Body of pancreas (tissue), 4 donors: ENCODE results near the gene FAM50A. TPM values are rescaled to one million over a fixed set of nuclear protein-coding genes. Genes with fewer than 3 reads are reported as not detected.

Experiments used
- ATAC-seq: fragments of 150-250 bp; one replicate; pipeline ENCODE4 v1.9.1; 2016
- DNase-seq, 4 donors: peaks; one replicate each; pipeline ENCODE4 v3.0.0-alpha.2; 2019
- H3K27ac ChIP-seq, 4 donors: fragments of 200-600 bp; sonication (generic); 1 replicate in 3 of 4; 2 replicates in 1 of 4; pipeline versions ENCODE4 v1.5.1 to v1.6.1; 2016 to 2019; ENCODE audit warnings: mild to moderate bottlenecking in 1 of 4, mixed read lengths in 1 of 4, moderate library complexity in 1 of 4
- H3K27me3 ChIP-seq, 2 donors: fragments of 200-600 bp; sonication (generic); one replicate each; pipeline ENCODE4 v1.6.0; 2016; ENCODE audit warnings: mild to moderate bottlenecking in 1 of 2
- H3K36me3 ChIP-seq, 2 donors: fragments of 200-600 bp; sonication (generic); replicated peaks in 1 of 2; 2 replicates each; pipeline ENCODE4 v1.5.1; 2016; ENCODE audit warnings: low read depth in 2 of 2; ENCODE audit not compliant: insufficient read depth in 1 of 2
- H3K4me1 ChIP-seq: fragments of 200-600 bp; sonication (generic); one replicate; pipeline ENCODE4 v1.6.0; 2016
- H3K4me3 ChIP-seq, 2 donors: fragments of 200-600 bp; sonication (generic); 1 replicate in 1 of 2; 2 replicates in 1 of 2; pipeline ENCODE4 v1.5.1; 2016 to 2019
- H3K9me3 ChIP-seq, 3 donors: fragments of 200-600 bp; sonication (generic); 1 replicate in 2 of 3; 2 replicates in 1 of 3; pipeline ENCODE4 v1.5.1; 2016
- POLR2A ChIP-seq, 3 donors: fragments of 450-650 bp; IDR thresholded peaks; one replicate each; pipeline ENCODE4 v1.6.1; 2016; ENCODE audit warnings: antibody characterized with exemption in 3 of 3, mild to moderate bottlenecking in 2 of 3
- WGBS, 2 donors: methylation state at CpG; one replicate each; pipeline ENCODE4 v1.1.5; 2017; 5-methylcytosine and 5-hydroxymethylcytosine counted together
- intact Hi-C: fragments of 100-400 bp; cut with DNase I; formaldehyde crosslinking; loops from one replicate; pipeline ENCODE4 v1.15.1; 2023
- total RNA-seq, 2 donors: library from RNA; depleted of rRNA; stranded (reverse); fragments of >200 nt; gene quantifications; one replicate each; pipeline ENCODE4 v1.1.0, GENCODE V29; 2016
- TF ChIP-seq, protein P1 (sequence below), 7 experiments: fragments of 450-650 bp in 4 of 7; fragments of 200-600 bp in 3 of 7; sonication (generic) in 3 of 7; IDR thresholded peaks; one replicate each; pipeline ENCODE4 v1.5.1; 2016 to 2019; ENCODE audit warnings: antibody characterized with exemption in 7 of 7

The FAM50A gene
- total RNA-seq, 2 donors from 2014 or later, result 14.5 to 48.8 TPM

DNA sequence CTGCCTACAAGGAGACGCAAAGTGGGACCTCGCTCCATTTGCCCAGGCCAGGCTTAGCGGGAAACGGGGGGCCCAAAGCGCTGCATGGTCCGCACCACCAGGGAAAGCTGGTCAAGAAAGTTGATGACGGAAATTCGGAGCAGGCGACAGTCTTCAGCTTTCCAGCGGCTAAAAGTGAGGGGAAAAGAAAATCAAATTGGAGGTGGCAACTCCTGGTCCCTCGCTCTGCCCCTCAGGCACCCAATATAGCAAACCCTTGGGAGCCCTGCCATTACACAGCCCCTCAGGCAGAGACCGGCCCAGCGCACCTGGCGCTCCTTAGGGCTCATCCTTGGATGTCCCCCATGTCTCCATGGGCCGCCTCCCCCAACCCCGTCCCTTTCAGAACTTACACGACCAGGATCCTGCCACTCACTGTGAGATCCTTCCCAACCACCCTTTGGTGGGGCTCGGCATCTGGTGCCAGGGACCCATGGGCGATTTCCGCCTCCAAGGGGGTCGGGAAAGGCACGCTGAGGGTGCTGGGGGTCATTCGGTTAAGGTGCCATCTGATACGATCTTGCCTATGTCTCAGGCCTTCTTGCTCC lies 34.0 kb downstream of the FAM50A start:
- TF ChIP-seq, protein P1, sequence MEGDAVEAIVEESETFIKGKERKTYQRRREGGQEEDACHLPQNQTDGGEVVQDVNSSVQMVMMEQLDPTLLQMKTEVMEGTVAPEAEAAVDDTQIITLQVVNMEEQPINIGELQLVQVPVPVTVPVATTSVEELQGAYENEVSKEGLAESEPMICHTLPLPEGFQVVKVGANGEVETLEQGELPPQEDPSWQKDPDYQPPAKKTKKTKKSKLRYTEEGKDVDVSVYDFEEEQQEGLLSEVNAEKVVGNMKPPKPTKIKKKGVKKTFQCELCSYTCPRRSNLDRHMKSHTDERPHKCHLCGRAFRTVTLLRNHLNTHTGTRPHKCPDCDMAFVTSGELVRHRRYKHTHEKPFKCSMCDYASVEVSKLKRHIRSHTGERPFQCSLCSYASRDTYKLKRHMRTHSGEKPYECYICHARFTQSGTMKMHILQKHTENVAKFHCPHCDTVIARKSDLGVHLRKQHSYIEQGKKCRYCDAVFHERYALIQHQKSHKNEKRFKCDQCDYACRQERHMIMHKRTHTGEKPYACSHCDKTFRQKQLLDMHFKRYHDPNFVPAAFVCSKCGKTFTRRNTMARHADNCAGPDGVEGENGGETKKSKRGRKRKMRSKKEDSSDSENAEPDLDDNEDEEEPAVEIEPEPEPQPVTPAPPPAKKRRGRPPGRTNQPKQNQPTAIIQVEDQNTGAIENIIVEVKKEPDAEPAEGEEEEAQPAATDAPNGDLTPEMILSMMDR (IDR thresholded peaks at IDR 0.05), result no peak
- no peak for TF ChIP-seq POLR2A (IDR thresholded peaks at IDR 0.05)
- DNase-seq, result no peak
- Histone ChIP-seq H3K27ac (peak overlapping the region; percentile 51 to 90 (median 71)), H3K27me3 (no peaks in the 10 kb centered on the region), H3K4me3 (no peak overlapping the region), H3K9me3 (no peaks in the 10 kb centered on the region), H3K4me1 (peaks cover 10% of the 10 kb centered on the region), H3K36me3 (no peaks in the 10 kb centered on the region)
- 54 to 69% methylated on average over 19 to 20 of the region's 24 CpGs for WGBS, 2 donors
- ATAC-seq, result no peak
- intact Hi-C loops, result no loop called here

DNA sequence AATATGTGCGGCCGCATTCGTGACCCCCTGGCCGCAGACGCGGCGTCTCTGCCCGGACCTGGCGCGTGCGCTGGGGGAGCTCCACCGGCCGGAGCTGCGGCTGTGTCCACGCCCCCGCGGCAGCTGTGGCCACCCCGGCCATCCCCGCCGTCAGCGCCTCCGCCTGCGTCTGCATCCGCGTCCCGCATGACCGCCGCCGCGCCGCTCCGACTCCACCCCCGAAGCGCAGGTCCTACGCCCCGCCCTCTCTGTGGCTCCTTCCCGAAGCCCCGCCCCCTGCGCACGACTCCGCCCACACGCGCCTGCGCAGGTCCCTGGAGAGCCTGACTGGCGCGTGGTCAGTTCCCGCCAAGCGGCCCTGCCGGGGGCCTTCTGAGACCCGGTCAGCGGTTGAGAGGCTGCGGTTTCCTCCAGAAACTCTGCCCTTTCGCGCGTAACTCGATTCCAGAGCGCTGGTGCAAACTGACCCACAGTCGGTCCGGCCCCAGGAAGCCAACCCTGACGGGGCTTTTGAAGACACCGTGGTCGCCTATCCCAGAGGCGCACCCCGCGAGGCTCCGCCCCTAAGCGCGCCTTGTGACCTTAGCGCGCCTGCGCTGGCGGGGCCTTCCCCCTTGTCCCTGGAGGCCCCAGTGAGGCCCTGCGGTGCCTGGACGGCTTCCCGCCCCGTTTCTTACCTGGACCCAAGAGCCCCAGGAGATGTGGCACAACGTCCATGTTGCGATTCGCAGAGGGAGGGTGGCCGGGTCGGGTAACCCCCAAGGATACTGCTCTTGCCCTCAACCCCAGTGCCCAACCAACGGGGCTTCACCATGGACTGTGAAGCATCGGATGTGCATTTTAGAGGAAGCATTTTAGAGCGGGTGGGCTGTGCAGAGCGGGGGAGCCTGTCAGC lies 35.0 kb downstream of the FAM50A start, which contains the start of gene LAGE3:
Gene LAGE3, minus strand, starts transcription at position 554 of the 895 bp plus-strand sequence. Its CDS starts 366 bp downstream, at position 188.
- no peak within 1 kb of the TSS for H3K4me3 ChIP-seq
- DNase-seq (peak; percentile 94 to 95 (median 95)), ATAC-seq (peak; percentile 93)
- peak within 1 kb of the TSS; percentile 51 to 90 (median 80) for H3K27ac ChIP-seq
- WGBS, 2 donors, result 4 to 5% methylated on average over 19 to 61 of the region's 85 CpGs
- intact Hi-C loops, result no loop called here
- no peaks in the 10 kb centered on the region for H3K36me3 ChIP-seq
- peaks cover 10% of the 10 kb centered on the region for H3K4me1 ChIP-seq
- H3K9me3 ChIP-seq, result no peaks in the 10 kb centered on the region
- peak; percentile 60 to 83 (median 67) for TF ChIP-seq POLR2A (IDR thresholded peaks at IDR 0.05)
- TF ChIP-seq, protein P1 (IDR thresholded peaks at IDR 0.05), result no peak
- no peaks in the 10 kb centered on the region for H3K27me3 ChIP-seq

DNA sequence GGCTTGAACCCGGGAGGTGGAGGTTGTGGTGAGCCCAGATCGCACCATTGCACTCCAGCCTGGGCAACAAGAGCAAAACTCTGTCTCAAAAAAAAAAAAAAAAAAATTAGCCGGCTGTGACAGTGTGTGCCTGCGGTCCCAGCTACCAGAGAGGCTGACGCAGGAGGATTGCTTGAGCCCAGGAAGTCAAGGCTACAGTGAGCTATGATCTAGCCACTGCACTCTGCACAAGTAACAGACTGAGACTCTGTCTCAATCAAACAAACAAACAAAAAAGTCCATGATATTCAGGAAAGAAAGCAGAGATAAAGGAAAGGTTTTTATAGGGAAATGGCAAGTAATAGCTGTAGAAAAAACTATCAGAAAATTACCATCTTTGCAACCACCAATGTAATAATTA lies 37.3 kb downstream of the FAM50A start:
- DNase-seq (no peak), ATAC-seq (no peak)
- Histone ChIP-seq H3K4me3 (no peak overlapping the region), H3K36me3 (no peaks in the 10 kb centered on the region), H3K27ac (no peak overlapping the region), H3K4me1 (peaks cover 30% of the 10 kb centered on the region), H3K9me3 (no peaks in the 10 kb centered on the region), H3K27me3 (no peaks in the 10 kb centered on the region)
- intact Hi-C loops, result no loop called here
- WGBS, 2 donors, result 85 to 96% methylated on average over 4 to 5 of the region's 5 CpGs
- TF ChIP-seq, protein P1 (IDR thresholded peaks at IDR 0.05), result no peak
- TF ChIP-seq POLR2A (IDR thresholded peaks at IDR 0.05), result no peak

- WGBS, 2 donors, result 76 to 88% methylated on average over 7 to 9 of the region's 14 CpGs
- TF ChIP-seq POLR2A (IDR thresholded peaks at IDR 0.05), result no peak
- TF ChIP-seq, protein P1 (IDR thresholded peaks at IDR 0.05), result no peak
- no peak overlapping the region for H3K4me3 ChIP-seq
- ATAC-seq, result no peak
- DNase-seq, result no peak
- no peaks in the 10 kb centered on the region for H3K36me3 ChIP-seq
- H3K27me3 ChIP-seq, result no peaks in the 10 kb centered on the region
- no peaks in the 10 kb centered on the region for H3K9me3 ChIP-seq
- intact Hi-C loops, result no loop called here
- no peak overlapping the region for H3K27ac ChIP-seq
- peaks cover 32% of the 10 kb centered on the region for H3K4me1 ChIP-seq
Measured at GRCh38 chrX:154481911-154482601, 38.1 kb downstream of the FAM50A start.
